Heart right ventricle (tissue), 16 donors: ENCODE results near the gene PCYT1B. TPM values are rescaled to one million over a fixed set of nuclear protein-coding genes. Genes with fewer than 3 reads are reported as not detected.
A peak's percentile ranks its signal among the peaks of the same experiment; 100 is the strongest.

Source experiments
- ATAC-seq, 8 donors: fragments of 200-7000 bp; cut with Tn5 transposase; one replicate each; pipeline ENCODE4 v1.9.1; 2020; ENCODE audit warnings: mild to moderate bottlenecking in 8 of 8, moderate library complexity in 8 of 8, moderate number of reproducible peaks in 1 of 8
- DNase-seq, 2 donors: peaks; one replicate each; pipeline ENCODE4 v3.0.0-alpha.2; 2020
- H3K27ac ChIP-seq, 10 donors: fragments of 200-600 bp; sonication (generic) in 2 of 10; one replicate each; pipeline versions ENCODE4 v1.5.0 to v1.8.0; 2020 to 2022; ENCODE audit warnings: mild to moderate bottlenecking in 3 of 10
- H3K27me3 ChIP-seq, 7 donors: fragments of 200-600 bp; one replicate each; pipeline ENCODE4 v1.8.0; 2021 to 2022; ENCODE audit warnings: mild to moderate bottlenecking in 2 of 7
- H3K36me3 ChIP-seq, 9 donors: fragments of 200-600 bp; sonication (generic) in 1 of 9; one replicate each; pipeline versions ENCODE4 v1.5.0 to v1.8.0; 2020 to 2022; ENCODE audit warnings: mild to moderate bottlenecking in 2 of 9
- H3K4me1 ChIP-seq, 9 donors: fragments of 200-600 bp; sonication (generic) in 1 of 9; one replicate each; pipeline versions ENCODE4 v1.5.0 to v1.8.0; 2020 to 2022; ENCODE audit warnings: mild to moderate bottlenecking in 4 of 9
- H3K4me3 ChIP-seq, 10 donors: fragments of 200-600 bp; sonication (generic) in 2 of 10; one replicate each; pipeline versions ENCODE4 v1.5.0 to v1.8.0; 2020 to 2022; ENCODE audit warnings: mild to moderate bottlenecking in 7 of 10, moderate library complexity in 2 of 10
- H3K9me3 ChIP-seq, 11 donors: fragments of 200-600 bp in 10 of 11; sonication (generic) in 2 of 11; one replicate each; pipeline versions ENCODE4 v1.5.0 to v1.8.0; 2013 to 2022; ENCODE audit warnings: mild to moderate bottlenecking in 2 of 11, control low read depth in 1 of 11, moderate library complexity in 1 of 11
- WGBS, 2 donors: extraction: QIAGEN DNeasy Blood & Tissue Kit; methylation state at CpG; one replicate each; pipeline ENCODE4 v1.1.7; 2013; ENCODE audit warnings: inconsistent platforms in 1 of 2; 5-methylcytosine and 5-hydroxymethylcytosine counted together
- intact Hi-C, 10 donors: fragments of 100-400 bp; cut with DNase I; formaldehyde crosslinking; loops; one replicate each; pipeline versions ENCODE4 v1.11.1 to v1.14.2; 2022
- long read RNA-seq, 3 donors: library from polyadenylated mRNA; unstranded; transcript quantifications; one replicate each; pipeline ENCODE4 v2.0.0, GENCODE V29; 2020 to 2021
- polyA plus RNA-seq, 2 donors: library from polyadenylated mRNA; stranded (reverse); fragments of 200-250 nt; gene quantifications; one replicate each; pipeline ENCODE4 v1.2.3, GENCODE V29; 2013
- total RNA-seq, 10 donors: library from RNA; stranded (reverse); fragmentation: NEBNext Ultra II Directional in 3 of 10; extraction: Animal tissue kit (Norgen Biotek cat#: 25700) in 3 of 10; gene quantifications; one replicate each; pipeline versions ENCODE4 v1.2.1 to v1.2.4, GENCODE V29; 2021 to 2023
- TF ChIP-seq, protein P1 (sequence below), 9 donors: fragments of 200-600 bp; sonication (generic) in 2 of 9; IDR thresholded peaks; one replicate each; pipeline versions ENCODE4 v1.5.0 to v1.8.0; 2021 to 2022; ENCODE audit warnings: antibody characterized with exemption in 9 of 9, mild to moderate bottlenecking in 5 of 9, moderate library complexity in 1 of 9
- donor health status: Arrhythmogenic right ventricular cardiomyopathy.
- donor health status: ischemic (EF 13 %, LVEDD 7.1; RV severe dilation, severe dysfunction).
- donor health status: healthy with polysubstance abuse.
- donor health status: DM: no; HTN: yes; CAD: no.
- donor health status: DM: no; HTN: no; CAD: no.
- donor health status: ischemic (EF 25% LVEDD 6.9; RV normal size, moderate dysfunction).
- donor health status: ischemic (EF 25% LVEDD 5.7; RV mildly dilated, moderate dysfunction).
- donor health status: healthy.
- donor health status: DM: yes; HTN: yes; CAD: no.
- donor health status: Ischemic cardiomyopathy.
- donor health status: ischemic (EF 35%, LVEDD 5.7; RV mildly dilated, moderate dysfunction).
- donor health status: nonischemic (EF 11% LVEDD 7.7; RV severe dilation, severe dysfunction).
- donor health status: DM: yes; HTN: yes; CAD: no.
- donor health status: PGD.
- donor health status: ischemic (EF 29% LVEDD 5.4; RV normal size, mild dysfunction).
- donor health status: nonischemic (EF 23%, LVEDD 6.1; RV moderate dilation, normal function).

PCYT1B gene
- total RNA-seq (under 1 TPM in 5 of 10 donors, not detected in 5; 0.13 to 0.34 (median 0.21) TPM), polyA plus RNA-seq (under 1 TPM; 0.07 to 0.09 TPM)
- long read RNA-seq, donor 1 = 0 reads
- long read RNA-seq, donor 2 = 0 reads
- long read RNA-seq, donor 3 = 0 reads

DNA sequence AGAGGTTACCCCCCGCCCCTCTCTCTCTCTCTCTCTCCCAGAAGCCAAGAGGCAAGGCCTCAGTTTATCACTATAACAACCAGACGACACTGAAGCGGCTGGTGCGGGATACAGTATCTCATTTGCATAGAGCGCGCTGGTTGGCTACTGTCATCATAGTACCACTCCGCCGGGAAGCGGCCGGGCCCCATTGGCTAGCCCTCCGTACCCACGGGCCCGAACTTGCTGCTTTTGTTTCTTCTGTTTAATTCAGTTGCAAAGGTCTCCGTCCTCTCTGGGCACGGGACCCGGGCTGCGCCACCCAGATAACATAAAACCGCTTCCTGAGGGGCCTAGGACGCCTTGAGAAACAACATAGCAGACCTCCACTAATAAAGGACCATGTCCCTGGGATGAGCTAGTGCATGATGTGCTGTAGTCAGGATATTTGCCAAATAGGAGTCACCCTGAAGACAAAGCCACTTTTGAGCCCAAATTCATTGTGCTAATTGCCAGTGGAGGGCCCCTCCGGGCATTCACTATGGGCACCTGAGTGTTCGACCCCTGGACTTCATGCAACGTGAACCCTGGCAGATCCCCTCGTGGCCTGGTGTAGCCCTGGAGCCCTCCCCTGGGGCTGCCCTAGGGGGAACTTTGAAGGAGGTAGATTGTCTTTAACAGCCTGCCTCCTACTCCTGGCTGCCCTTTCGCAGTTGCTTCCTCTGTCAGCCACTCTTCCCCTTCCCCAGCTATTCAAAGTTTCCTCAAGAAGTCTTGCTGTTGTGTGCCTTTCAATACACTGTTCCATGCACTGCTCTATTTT, at the start of gene PCYT1B:
TSS of gene PCYT1B (minus strand) at position 91 of the 802 bp plus-strand sequence. CDS start 242 bp downstream, outside the sequence.
- no peaks in the 10 kb centered on the region for H3K36me3 ChIP-seq
- ATAC-seq (peak; percentile 89 to 99 (median 98)), DNase-seq (peak; percentile 45 to 54)
- WGBS, 2 donors = 2% methylated on average over 23 of the region's 24 CpGs
- H3K27me3 ChIP-seq = peaks cover 0 to 64% (median 0%) of the 10 kb centered on the region in 7 donors
- H3K4me1 ChIP-seq = peaks cover 0 to 8% (median 0%) of the 10 kb centered on the region in 9 donors
- H3K9me3 ChIP-seq = no peaks in the 10 kb centered on the region
- peak within 1 kb of the TSS in 7 of 10 donors; percentile 8 to 50 (median 41) for H3K4me3 ChIP-seq
- intact Hi-C loops = no loop called here
- TF ChIP-seq, protein P1, sequence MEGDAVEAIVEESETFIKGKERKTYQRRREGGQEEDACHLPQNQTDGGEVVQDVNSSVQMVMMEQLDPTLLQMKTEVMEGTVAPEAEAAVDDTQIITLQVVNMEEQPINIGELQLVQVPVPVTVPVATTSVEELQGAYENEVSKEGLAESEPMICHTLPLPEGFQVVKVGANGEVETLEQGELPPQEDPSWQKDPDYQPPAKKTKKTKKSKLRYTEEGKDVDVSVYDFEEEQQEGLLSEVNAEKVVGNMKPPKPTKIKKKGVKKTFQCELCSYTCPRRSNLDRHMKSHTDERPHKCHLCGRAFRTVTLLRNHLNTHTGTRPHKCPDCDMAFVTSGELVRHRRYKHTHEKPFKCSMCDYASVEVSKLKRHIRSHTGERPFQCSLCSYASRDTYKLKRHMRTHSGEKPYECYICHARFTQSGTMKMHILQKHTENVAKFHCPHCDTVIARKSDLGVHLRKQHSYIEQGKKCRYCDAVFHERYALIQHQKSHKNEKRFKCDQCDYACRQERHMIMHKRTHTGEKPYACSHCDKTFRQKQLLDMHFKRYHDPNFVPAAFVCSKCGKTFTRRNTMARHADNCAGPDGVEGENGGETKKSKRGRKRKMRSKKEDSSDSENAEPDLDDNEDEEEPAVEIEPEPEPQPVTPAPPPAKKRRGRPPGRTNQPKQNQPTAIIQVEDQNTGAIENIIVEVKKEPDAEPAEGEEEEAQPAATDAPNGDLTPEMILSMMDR (IDR thresholded peaks at IDR 0.05) = no peak
- H3K27ac ChIP-seq = no peak within 1 kb of the TSS

DNA sequence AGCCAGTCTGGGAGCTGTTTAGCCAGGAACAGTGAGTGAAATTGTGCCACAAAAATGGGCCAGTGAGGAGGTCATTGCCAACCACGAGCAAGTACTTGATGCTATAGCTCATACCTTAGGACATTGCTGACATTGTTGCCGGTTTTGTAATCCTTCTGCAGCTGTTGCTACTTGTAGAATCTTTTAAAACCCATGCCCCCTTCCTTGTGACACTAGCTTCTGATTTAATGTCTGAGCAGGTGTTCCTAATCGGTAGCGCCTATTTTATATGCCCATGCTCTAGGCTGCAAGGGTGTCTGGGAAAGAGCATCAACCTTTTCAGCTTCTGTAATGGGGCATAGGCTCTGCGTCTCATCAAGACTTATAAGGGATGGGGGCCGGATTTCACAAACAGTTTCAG, 49.1 kb upstream of the PCYT1B start:
- TF ChIP-seq, protein P1 (IDR thresholded peaks at IDR 0.05) = no peak
- Histone ChIP-seq H3K4me1 (peaks cover 0 to 15% (median 6%) of the 10 kb centered on the region in 9 donors), H3K36me3 (peaks cover 0 to 21% (median 0%) of the 10 kb centered on the region in 9 donors), H3K9me3 (no peaks in the 10 kb centered on the region), H3K27me3 (no peaks in the 10 kb centered on the region), H3K4me3 (no peak overlapping the region), H3K27ac (no peak overlapping the region)
- intact Hi-C loops = no loop called here
- DNase-seq = no peak
- WGBS, 2 donors = 76 to 88% methylated on average over 6 of the region's 6 CpGs
- ATAC-seq = no peak

DNA sequence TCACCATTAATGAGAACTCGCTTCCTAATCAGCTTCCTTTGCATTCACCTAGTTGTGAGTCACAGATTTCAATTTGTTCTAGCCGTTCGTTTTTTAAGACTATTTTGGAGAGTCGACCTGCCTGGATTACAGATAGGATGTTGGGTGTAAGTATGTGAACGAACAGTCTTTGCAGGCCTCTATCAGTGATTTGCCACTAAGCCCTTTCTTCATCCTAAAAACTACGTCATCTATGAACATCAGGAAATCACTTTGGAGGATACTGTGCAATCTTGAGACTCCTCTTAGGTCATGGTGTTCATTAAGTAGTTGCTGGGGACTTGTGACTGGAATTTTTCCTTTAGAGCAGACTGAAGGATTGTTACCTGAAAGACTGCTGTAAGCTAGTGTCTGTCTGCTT, 47.7 kb upstream of the PCYT1B start:
- Histone ChIP-seq H3K9me3 (no peaks in the 10 kb centered on the region), H3K4me1 (peaks cover 0 to 15% (median 6%) of the 10 kb centered on the region in 9 donors), H3K36me3 (peaks cover 0 to 6% (median 0%) of the 10 kb centered on the region in 9 donors), H3K4me3 (peak overlapping the region in 5 of 10 donors; percentile 65 to 80 (median 74)), H3K27me3 (no peaks in the 10 kb centered on the region), H3K27ac (peak overlapping the region in 1 of 10 donors; percentile 89)
- WGBS, 2 donors = 26 to 36% methylated on average over 6 of the region's 6 CpGs
- DNase-seq (no peak), ATAC-seq (no peak)
- TF ChIP-seq, protein P1 (IDR thresholded peaks at IDR 0.05) = no peak
- intact Hi-C loops = no loop called here

DNA sequence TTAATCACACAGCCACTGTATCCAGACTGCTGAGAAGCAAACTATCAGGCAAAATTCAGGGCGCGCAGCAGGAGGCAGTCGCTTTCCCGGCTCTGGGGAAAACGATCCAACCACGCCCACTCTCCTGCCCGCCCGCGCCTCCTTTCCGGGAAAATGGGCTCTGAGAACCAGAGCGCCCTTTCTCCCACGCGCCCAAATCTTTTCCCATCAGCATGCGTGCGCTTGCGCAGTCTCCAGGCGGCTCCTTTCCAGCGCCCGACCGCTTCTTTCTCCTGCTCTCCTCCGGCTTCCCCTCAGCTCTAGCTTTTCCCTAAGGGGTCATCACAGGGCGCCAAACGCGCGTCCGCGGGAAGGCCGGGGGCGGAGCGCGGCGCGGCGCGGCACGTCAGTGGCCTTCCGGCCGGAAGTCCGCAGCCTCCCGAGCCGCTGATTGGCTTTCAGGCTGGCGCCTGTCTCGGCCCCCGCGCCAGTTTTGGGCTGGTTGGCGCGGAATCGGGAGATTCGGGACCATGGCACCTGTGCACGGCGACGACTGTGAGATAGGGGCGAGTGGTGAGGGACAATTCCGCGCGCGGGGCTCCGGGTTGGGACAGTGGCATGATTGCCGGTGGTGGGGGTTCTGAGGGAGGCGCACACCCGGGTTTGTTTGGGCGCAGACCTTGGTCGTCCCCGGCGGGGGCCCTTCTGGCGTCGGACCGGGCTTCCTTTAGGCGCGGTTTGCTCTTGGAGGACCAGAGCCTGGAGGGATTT, 46.5 kb upstream of the PCYT1B start, which contains the start of gene POLA1:
TSS of gene POLA1 (plus strand) at position 466 of the 750 bp plus-strand sequence. CDS start at position 510, 44 bp downstream.
- intact Hi-C loops = no loop called here
- H3K4me3 ChIP-seq = peak within 1 kb of the TSS; percentile 32 to 80 (median 68)
- TF ChIP-seq, protein P1 (IDR thresholded peaks at IDR 0.05) = peak in 5 of 9 donors; percentile 14 to 56 (median 39)
- WGBS, 2 donors = 0% methylated on average over 66 to 70 of the region's 70 CpGs
- no peaks in the 10 kb centered on the region for H3K36me3 ChIP-seq
- peaks cover 0 to 15% (median 6%) of the 10 kb centered on the region in 9 donors for H3K4me1 ChIP-seq
- H3K27ac ChIP-seq = peak within 1 kb of the TSS in 9 of 10 donors; percentile 72 to 89 (median 83)
- H3K27me3 ChIP-seq = no peaks in the 10 kb centered on the region
- no peaks in the 10 kb centered on the region for H3K9me3 ChIP-seq
- peak; percentile 92 to 95 for DNase-seq
- peak; percentile 99 to 100 (median 99) for ATAC-seq
